GM18505 (cell line): Measurements from ENCODE around the gene KIZ.
A peak's percentile ranks its signal among the peaks of the same experiment; 100 is the strongest.

Source experiments
- ATAC-seq: cut with Tn5 transposase; IDR thresholded peaks from one replicate; pipeline ENCODE4 v1.9.1; 2021; ENCODE audit not compliant: unreplicated experiment
- POLR2A ChIP-seq: IDR thresholded peaks from 4 replicates; pipeline ENCODE4 v1.6.1; 2011; ENCODE audit warnings: borderline replicate concordance; ENCODE audit not compliant: insufficient read depth, insufficient read length; ENCODE audit errors: extremely low read depth

KIZ gene

GRCh38 chr20:21117521-21117920 lies 8.4 kb upstream of the KIZ start:
- no peak for ATAC-seq
- no peak for TF ChIP-seq POLR2A

- TF ChIP-seq POLR2A = no peak
- ATAC-seq = no peak
Measured at GRCh38 chr20:21118138-21118537, 7.7 kb upstream of the KIZ start.

- no peak for TF ChIP-seq POLR2A
- ATAC-seq = no peak
Measured at GRCh38 chr20:21118782-21119181, 7.1 kb upstream of the KIZ start.

GRCh38 chr20:21124190-21124589 lies 1.7 kb upstream of the KIZ start:
- ATAC-seq = no peak
- no peak for TF ChIP-seq POLR2A

- ATAC-seq = peak; percentile 24
- no peak for TF ChIP-seq POLR2A
Measured at GRCh38 chr20:21125072-21125848, 622 bp upstream of the KIZ start.

GRCh38 chr20:21126581-21126870 lies 644 bp downstream of the KIZ start:
- no peak for TF ChIP-seq POLR2A
- no peak for ATAC-seq

GRCh38 chr20:21127201-21127981 lies 1.5 kb downstream of the KIZ start:
- ATAC-seq = no peak
- no peak for TF ChIP-seq POLR2A

GRCh38 chr20:21129861-21130260 lies 4.0 kb downstream of the KIZ start:
- no peak for TF ChIP-seq POLR2A
- ATAC-seq = no peak

GRCh38 chr20:21133404-21133803 lies 7.5 kb downstream of the KIZ start:
- no peak for TF ChIP-seq POLR2A
- ATAC-seq = no peak

GRCh38 chr20:21133917-21134622 lies 8.2 kb downstream of the KIZ start:
- no peak for TF ChIP-seq POLR2A
- no peak for ATAC-seq

GRCh38 chr20:21134883-21135493 lies 9.1 kb downstream of the KIZ start:
- no peak for TF ChIP-seq POLR2A
- ATAC-seq = no peak

GRCh38 chr20:21136015-21136732 lies 10.3 kb downstream of the KIZ start:
- ATAC-seq = no peak
- TF ChIP-seq POLR2A = no peak

- no peak for ATAC-seq
- TF ChIP-seq POLR2A = no peak
Measured at GRCh38 chr20:21137078-21137477, 11.2 kb downstream of the KIZ start.
